Pancreas (tissue), 10 donors: Measurements from ENCODE around the gene NGF. TPM values are rescaled to one million over a fixed set of nuclear protein-coding genes. Genes with fewer than 3 reads are reported as not detected.

Experiments used
- ATAC-seq, 4 donors: fragments of 200-7000 bp; cut with Tn5 transposase; one replicate each; pipeline versions ENCODE4 v1.8.0 to v1.9.1; 2020; ENCODE audit warnings: mild to moderate bottlenecking in 4 of 4, moderate library complexity in 4 of 4
- DNase-seq, 6 donors: peaks; one replicate each; pipeline ENCODE4 v3.0.0-alpha.2; 2020
- FAIRE-seq: peaks from 2 replicates; lab custom pipeline; 2012; peaks lifted over from hg19 to GRCh38; lab: Jason Lieb, UNC
- H3K27ac ChIP-seq, 4 donors: fragments of 200-600 bp; sonication (generic); 1 replicate in 3 of 4; 2 replicates in 1 of 4; pipeline versions ENCODE4 v1.5.0 to v1.8.0; 2020
- H3K27me3 ChIP-seq, 4 donors: fragments of 200-600 bp; one replicate each; pipeline ENCODE4 v1.8.0; 2021
- H3K36me3 ChIP-seq, 3 donors: fragments of 200-600 bp; sonication (generic) in 1 of 3; one replicate each; pipeline versions ENCODE4 v1.5.0 to v1.8.0; 2020 to 2021
- H3K4me1 ChIP-seq, 3 donors: fragments of 200-600 bp; one replicate each; pipeline ENCODE4 v1.8.0; 2021
- H3K4me3 ChIP-seq, 4 donors: fragments of 200-600 bp; sonication (generic) in 2 of 4; one replicate each; pipeline versions ENCODE4 v1.5.0 to v1.8.0; 2020 to 2021
- H3K9me3 ChIP-seq, 4 donors: fragments of 200-600 bp; one replicate each; pipeline ENCODE4 v1.8.0; 2021
- CTCF ChIP-seq, 4 donors: fragments of 200-600 bp; sonication (generic) in 3 of 4; IDR thresholded peaks; one replicate each; pipeline versions ENCODE4 v1.5.0 to v1.8.0; 2021; ENCODE audit warnings: antibody characterized with exemption in 4 of 4
- WGBS, 2 donors: extraction: QIAGEN DNeasy Blood & Tissue Kit; methylation state at CpG; one replicate each; pipeline ENCODE4 v1.1.7; 2013; 5-methylcytosine and 5-hydroxymethylcytosine counted together
- intact Hi-C, 3 donors: fragments of 100-400 bp; cut with DNase I; formaldehyde crosslinking; loops; one replicate each; pipeline versions ENCODE4 v1.11.1 to v1.14.2; 2022
- polyA plus RNA-seq, 2 donors: library from polyadenylated mRNA; stranded (reverse); fragments of 200-250 nt; gene quantifications; one replicate each; pipeline ENCODE4 v1.2.3, GENCODE V29; 2013
- total RNA-seq, 6 donors: library from RNA; stranded (reverse); fragmentation: NEBNext Ultra II Directional in 4 of 6; extraction: Animal tissue kit (Norgen Biotek cat#: 25700) in 4 of 6; gene quantifications; one replicate each; pipeline versions ENCODE4 v1.2.1 to v1.2.4, GENCODE V29; 2021 to 2023
- donor health status: healthy with polysubstance abuse.
- donor health status: DM: no; HTN: no; CAD: no; lungs with moderate emphysema.
- donor health status: DM: no; HTN: no; CAD: no.
- donor health status: control.
- donor health status: control.
- donor health status: Bipolar disorder and iron deficiency.
- donor health status: DM: yes; HTN: yes; CAD: no.
- donor health status: DM: no; HTN: no; CAD: no.
- donor health status: DM: no; HTN: no; CAD: no.
- donor health status: DM: yes; HTN: yes; CAD: no.

Gene NGF
- total and polyA plus RNA-seq, 8 donors = 0.25 to 1.1 (median 0.54) TPM; not detected in 2

GRCh38 chr1:115306146-115306545 lies 31.9 kb downstream of the NGF start:
- FAIRE-seq (no peak), DNase-seq (no peak), ATAC-seq (no peak)
- intact Hi-C loops = no loop called here
- 73 to 83% methylated on average over 2 of the region's 2 CpGs for WGBS, 2 donors
- H3K4me1 ChIP-seq = no peaks in the 10 kb centered on the region
- H3K36me3 ChIP-seq = no peaks in the 10 kb centered on the region
- H3K27me3 ChIP-seq = no peaks in the 10 kb centered on the region
- H3K27ac ChIP-seq = no peak overlapping the region
- TF ChIP-seq CTCF (IDR thresholded peaks at IDR 0.05) = no peak
- H3K4me3 ChIP-seq = no peak overlapping the region
- no peaks in the 10 kb centered on the region for H3K9me3 ChIP-seq

GRCh38 chr1:115303364-115303763 lies 34.7 kb downstream of the NGF start:
- no peak for FAIRE-seq
- no peak for DNase-seq
- intact Hi-C loops = no loop called here
- no peak for TF ChIP-seq CTCF (IDR thresholded peaks at IDR 0.05)
- Histone ChIP-seq H3K27me3 (no peaks in the 10 kb centered on the region), H3K4me1 (no peaks in the 10 kb centered on the region), H3K27ac (no peak overlapping the region), H3K9me3 (no peaks in the 10 kb centered on the region), H3K4me3 (no peak overlapping the region), H3K36me3 (no peaks in the 10 kb centered on the region)
- no peak for ATAC-seq
- 92 to 93% methylated on average over 2 of the region's 2 CpGs for WGBS, 2 donors

DNA sequence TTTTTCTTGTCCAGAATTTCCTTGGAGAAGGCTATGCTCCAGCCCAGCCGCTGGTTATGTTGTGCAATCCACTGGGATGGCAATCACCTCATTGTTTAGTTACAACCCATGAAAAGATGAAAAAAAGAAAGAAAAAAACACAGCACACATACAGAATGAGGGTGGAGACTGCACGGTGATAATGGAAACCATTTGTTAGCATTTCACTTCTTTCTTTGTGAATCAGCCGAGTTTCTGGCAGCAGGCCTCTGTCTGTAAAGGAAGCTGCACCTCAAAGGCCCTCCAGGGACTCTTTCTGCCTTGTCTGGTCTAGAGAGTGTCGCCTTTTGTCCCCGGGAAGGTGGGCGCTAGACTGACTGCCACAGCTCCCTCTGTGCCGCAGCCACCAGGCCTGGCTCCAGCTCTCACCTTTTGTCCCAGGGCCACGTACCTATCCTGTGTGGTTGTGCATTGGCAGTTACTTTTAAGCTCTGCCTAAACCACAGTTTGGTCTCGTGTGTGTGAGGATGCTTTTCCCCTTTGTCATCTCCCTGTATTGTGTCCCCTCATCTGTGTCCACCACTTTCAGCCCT lies 35.6 kb downstream of the NGF start:
- H3K27me3 ChIP-seq = no peaks in the 10 kb centered on the region
- WGBS, 2 donors = 61 to 63% methylated on average over 9 of the region's 9 CpGs
- ATAC-seq (peak in 1 of 4 donors; percentile 11), FAIRE-seq (no peak), DNase-seq (no peak)
- H3K4me3 ChIP-seq = no peak overlapping the region
- no peaks in the 10 kb centered on the region for H3K36me3 ChIP-seq
- no peaks in the 10 kb centered on the region for H3K4me1 ChIP-seq
- intact Hi-C loops = no loop called here
- H3K27ac ChIP-seq = no peak overlapping the region
- no peaks in the 10 kb centered on the region for H3K9me3 ChIP-seq
- no peak for TF ChIP-seq CTCF (IDR thresholded peaks at IDR 0.05)

DNA sequence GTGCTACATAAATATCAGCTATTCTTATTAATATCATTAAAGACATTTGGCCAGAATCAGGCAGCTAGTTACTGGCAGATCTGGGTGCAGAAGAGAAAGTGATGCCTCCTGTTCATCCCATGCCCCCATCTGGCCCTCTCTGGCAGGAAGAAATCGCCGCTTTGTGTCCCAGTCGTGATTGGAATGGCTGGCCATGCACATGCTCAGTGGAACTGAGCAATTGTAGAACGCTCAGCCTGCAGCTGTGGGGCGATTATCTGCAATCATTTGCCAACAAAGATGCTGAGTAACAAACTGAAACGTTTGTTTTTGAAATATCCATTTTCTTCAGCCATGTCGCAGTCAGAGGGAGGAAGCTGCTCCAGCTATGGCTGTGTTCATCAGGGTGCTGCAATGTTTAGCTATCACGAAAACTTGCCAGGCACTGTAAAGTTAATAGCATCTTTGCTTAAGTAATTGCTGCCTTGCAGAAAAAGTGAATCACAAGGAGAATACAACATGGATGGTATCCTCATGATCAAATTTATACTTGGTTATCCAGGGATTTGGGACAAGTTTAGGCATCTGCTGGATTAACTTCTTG lies 36.5 kb downstream of the NGF start:
- intact Hi-C loops = no loop called here
- H3K9me3 ChIP-seq = no peaks in the 10 kb centered on the region
- no peak for FAIRE-seq
- ATAC-seq = no peak
- H3K27ac ChIP-seq = no peak overlapping the region
- WGBS, 2 donors = 59 to 69% methylated on average over 8 of the region's 8 CpGs
- H3K27me3 ChIP-seq = no peaks in the 10 kb centered on the region
- H3K4me1 ChIP-seq = no peaks in the 10 kb centered on the region
- H3K4me3 ChIP-seq = no peak overlapping the region
- no peak for DNase-seq
- no peak for TF ChIP-seq CTCF (IDR thresholded peaks at IDR 0.05)
- H3K36me3 ChIP-seq = no peaks in the 10 kb centered on the region
